ENCODE measurements around the gene ADRB2. TPM values are rescaled to one million over a fixed set of nuclear protein-coding genes. Genes with fewer than 3 reads are reported as not detected.
A peak's percentile ranks its signal among the peaks of the same experiment; 100 is the strongest.

The ADRB2 gene
- total and polyA plus RNA-seq, 2 experiments from 2014 or later, result 7.3 to 10.9 TPM

DNA sequence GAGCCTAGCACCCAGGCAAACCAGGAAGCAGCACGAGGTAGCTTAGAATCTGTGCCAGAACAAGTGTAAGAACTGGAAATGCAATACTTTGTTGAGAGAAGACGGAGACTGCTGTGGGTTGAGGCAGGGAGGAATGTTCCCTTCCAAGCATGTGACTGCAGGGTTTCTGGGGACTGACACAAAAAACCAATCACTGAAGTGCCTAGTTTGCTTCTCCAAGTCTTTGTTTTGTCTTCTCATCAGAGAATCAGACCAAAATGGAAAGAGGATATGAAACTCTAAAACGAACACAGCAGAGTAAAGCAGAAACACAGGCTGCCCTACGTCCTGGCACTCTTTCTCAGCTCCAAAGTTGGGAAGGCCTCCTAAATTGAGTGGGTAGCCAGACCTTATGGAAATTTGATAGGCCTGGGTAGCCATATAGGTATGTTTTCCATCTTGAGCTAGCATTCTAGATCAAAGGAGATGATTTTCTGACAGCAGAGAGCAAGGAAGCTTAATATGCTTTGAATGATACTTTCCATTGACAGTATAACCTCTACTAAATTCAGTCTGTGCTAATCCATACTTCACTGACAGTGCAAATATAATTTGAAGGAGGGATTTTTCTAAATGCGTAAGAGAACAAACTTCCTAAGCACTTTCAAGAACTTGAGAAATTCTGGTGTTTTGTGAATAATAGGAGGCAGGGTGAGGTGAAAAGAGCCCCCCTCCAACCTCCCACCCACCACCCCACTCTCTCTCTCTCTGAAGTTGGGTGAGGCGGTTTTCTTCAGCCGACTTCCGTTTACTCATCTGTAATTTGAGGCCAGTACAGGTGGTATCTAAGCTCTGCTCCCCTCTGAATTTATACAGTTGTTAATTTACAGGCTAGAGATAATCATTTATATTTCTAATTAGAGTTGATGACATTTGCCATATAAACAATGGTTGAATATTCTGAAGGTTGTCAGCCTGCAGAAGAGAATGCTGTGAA lies 5.5 kb downstream of the ADRB2 start:
- Histone ChIP-seq H3K9me3 (ENCODE audit: low read depth) (no peaks in the 10 kb centered on the region), H3K27ac (no peak overlapping the region), H3K4me3 (no peak overlapping the region), H3K27me3 (no peaks in the 10 kb centered on the region), H3K36me3 (no peaks in the 10 kb centered on the region), H3K4me1 (ENCODE audit: low read depth) (peaks cover 63% of the 10 kb centered on the region)
- no peak for TF ChIP-seq CTCF (IDR thresholded peaks at IDR 0.05; ENCODE audit: low read depth, low read length)
- no peak for DNase-seq (ENCODE audit: low read depth in 1 of 2, low spot score in 1 of 2)

GRCh38 chr5:148833122-148833521 lies 6.7 kb downstream of the ADRB2 start:
- DNase-seq (ENCODE audit: low read depth in 1 of 2, low spot score in 1 of 2), result peak in 1 of 2 donors; percentile 70
- Histone ChIP-seq H3K27me3 (no peaks in the 10 kb centered on the region), H3K4me1 (ENCODE audit: low read depth) (peaks cover 59% of the 10 kb centered on the region), H3K9me3 (ENCODE audit: low read depth) (no peaks in the 10 kb centered on the region), H3K36me3 (no peaks in the 10 kb centered on the region), H3K4me3 (no peak overlapping the region), H3K27ac (no peak overlapping the region)
- no peak for TF ChIP-seq CTCF (IDR thresholded peaks at IDR 0.05; ENCODE audit: low read depth, low read length)

- Histone ChIP-seq H3K27me3 (no peaks in the 10 kb centered on the region), H3K4me3 (no peak overlapping the region), H3K9me3 (ENCODE audit: low read depth) (no peaks in the 10 kb centered on the region), H3K27ac (peak overlapping the region; percentile 47), H3K36me3 (no peaks in the 10 kb centered on the region), H3K4me1 (ENCODE audit: low read depth) (peaks cover 59% of the 10 kb centered on the region)
- TF ChIP-seq CTCF (IDR thresholded peaks at IDR 0.05; ENCODE audit: low read depth, low read length), result no peak
- no peak for DNase-seq (ENCODE audit: low read depth in 1 of 2, low spot score in 1 of 2)
Observed at GRCh38 chr5:148833925-148834324, 7.5 kb downstream of the ADRB2 start.

DNA sequence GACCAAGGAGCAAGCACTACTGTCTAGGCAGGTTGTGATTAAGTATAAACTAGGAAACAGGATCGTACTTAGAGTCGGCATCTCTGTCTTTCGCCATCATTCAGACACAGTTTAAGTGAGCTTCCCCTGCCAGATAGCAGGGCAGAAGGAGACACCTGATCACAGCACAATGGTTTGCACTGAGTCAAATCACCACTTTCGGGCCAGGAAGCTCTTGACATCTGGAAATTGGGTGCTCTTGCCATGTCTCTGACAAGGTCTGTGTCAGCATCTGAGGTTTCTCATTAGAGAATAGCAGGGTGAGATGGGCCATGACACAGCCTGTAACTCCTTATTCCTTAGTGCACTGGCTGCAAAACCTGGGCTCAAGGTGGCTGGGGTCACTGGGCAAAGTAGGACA lies 8.3 kb downstream of the ADRB2 start:
- TF ChIP-seq CTCF (IDR thresholded peaks at IDR 0.05; ENCODE audit: low read depth, low read length), result no peak
- Histone ChIP-seq H3K36me3 (no peaks in the 10 kb centered on the region), H3K4me1 (ENCODE audit: low read depth) (peaks cover 52% of the 10 kb centered on the region), H3K27me3 (no peaks in the 10 kb centered on the region), H3K9me3 (ENCODE audit: low read depth) (no peaks in the 10 kb centered on the region), H3K4me3 (no peak overlapping the region), H3K27ac (peak overlapping the region; percentile 47)
- DNase-seq (ENCODE audit: low read depth in 1 of 2, low spot score in 1 of 2), result no peak

DNA sequence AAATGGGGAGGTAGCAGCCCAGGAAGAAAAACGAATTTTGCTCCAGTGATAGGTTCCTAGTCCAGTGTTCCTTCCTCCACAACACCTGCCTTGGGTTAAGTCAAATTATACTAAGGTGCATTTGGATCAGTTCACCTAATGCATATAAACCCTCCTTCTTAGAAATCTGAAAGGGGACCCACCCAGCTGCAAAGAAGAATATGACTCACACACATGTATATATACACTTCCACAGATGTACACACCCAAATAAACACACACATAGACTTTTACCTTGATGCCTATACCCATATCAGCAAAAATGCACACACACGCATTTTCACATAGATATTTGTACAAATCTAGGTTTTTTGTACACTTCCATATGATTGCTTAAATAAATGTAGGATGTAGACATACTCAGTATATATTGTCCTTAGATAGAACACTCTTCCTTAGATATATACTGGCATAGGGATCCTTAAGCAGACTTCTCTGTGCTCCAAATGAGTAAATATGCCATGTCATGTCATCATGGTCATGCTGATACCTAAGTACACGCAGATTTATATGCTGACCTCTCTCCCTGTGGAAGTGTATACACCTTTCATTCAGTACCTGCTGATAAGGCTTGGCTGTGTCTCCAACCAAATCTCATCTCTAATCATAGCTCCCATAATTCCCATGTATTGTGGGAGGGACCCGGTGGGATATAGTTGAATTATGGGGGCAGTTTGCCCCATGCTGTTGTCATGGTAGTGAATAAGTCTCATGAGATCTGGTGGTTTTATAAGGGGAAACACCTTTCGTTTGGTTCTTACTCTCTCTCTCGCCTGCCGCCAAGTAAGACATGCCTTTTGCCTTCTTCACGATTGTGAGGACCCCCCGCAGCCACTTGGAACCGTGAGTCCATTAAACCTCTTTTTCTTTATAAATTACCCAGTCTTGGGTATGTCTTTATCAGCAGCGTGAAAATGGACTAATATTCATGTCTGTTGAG lies 10.2 kb downstream of the ADRB2 start:
- no peaks in the 10 kb centered on the region for H3K36me3 ChIP-seq
- no peak for TF ChIP-seq CTCF (IDR thresholded peaks at IDR 0.05; ENCODE audit: low read depth, low read length)
- H3K4me1 ChIP-seq (ENCODE audit: low read depth), result peaks cover 34% of the 10 kb centered on the region
- H3K9me3 ChIP-seq (ENCODE audit: low read depth), result no peaks in the 10 kb centered on the region
- DNase-seq (ENCODE audit: low read depth in 1 of 2, low spot score in 1 of 2), result no peak
- H3K27ac ChIP-seq, result no peak overlapping the region
- H3K4me3 ChIP-seq, result no peak overlapping the region
- no peaks in the 10 kb centered on the region for H3K27me3 ChIP-seq

Measured in cardiac muscle cell (in vitro differentiated cells and primary cell).